Large intestine (tissue), 12 donors: Measurements from ENCODE around the gene HMX2. TPM values are rescaled to one million over a fixed set of nuclear protein-coding genes. Genes with fewer than 3 reads are reported as not detected.
A peak's percentile ranks its signal among the peaks of the same experiment; 100 is the strongest.

Experiments
- DNase-seq, 2 donors: peaks; one replicate each; pipeline versions ENCODE4 v3.0.0 to v3.0.0-alpha.2; 2013
- H3K27ac ChIP-seq: one replicate; pipeline ENCODE4 v1.5.1; 2013; ENCODE audit warnings: low read length
- H3K27me3 ChIP-seq: 2 replicates; pipeline ENCODE4 v1.6.1; 2013; ENCODE audit warnings: low read length; ENCODE audit not compliant: control insufficient read depth, insufficient read depth
- H3K36me3 ChIP-seq: 2 replicates; pipeline ENCODE4 v1.6.1; 2013; ENCODE audit warnings: low read length; ENCODE audit not compliant: control insufficient read depth, insufficient read depth
- H3K4me1 ChIP-seq: one replicate; pipeline ENCODE4 v1.6.1; 2013; ENCODE audit warnings: low read length; ENCODE audit not compliant: control insufficient read depth, insufficient read depth
- H3K4me3 ChIP-seq: one replicate; pipeline ENCODE4 v1.5.1; 2013; ENCODE audit warnings: low read length
- H3K9me3 ChIP-seq: one replicate; pipeline ENCODE4 v1.6.1; 2013; ENCODE audit warnings: mild to moderate bottlenecking, low read depth, low read length, moderate library complexity; ENCODE audit not compliant: control insufficient read depth
- WGBS: methylation state at CpG from one replicate; pipeline ENCODE4 v1.1.5; 2013; ENCODE audit warnings: low lambda C conversion rate; ENCODE audit not compliant: insufficient coverage; 5-methylcytosine and 5-hydroxymethylcytosine counted together
- long read RNA-seq, 11 donors: transcript quantifications; one replicate each; lab custom pipeline, GENCODE V29; 2026
- polyA plus RNA-seq: library from polyadenylated mRNA; unstranded; fragments of 120-200 nt; gene quantifications from one replicate; pipeline ENCODE4 v1.2.1, GENCODE V29; 2013

Gene HMX2, protein sequence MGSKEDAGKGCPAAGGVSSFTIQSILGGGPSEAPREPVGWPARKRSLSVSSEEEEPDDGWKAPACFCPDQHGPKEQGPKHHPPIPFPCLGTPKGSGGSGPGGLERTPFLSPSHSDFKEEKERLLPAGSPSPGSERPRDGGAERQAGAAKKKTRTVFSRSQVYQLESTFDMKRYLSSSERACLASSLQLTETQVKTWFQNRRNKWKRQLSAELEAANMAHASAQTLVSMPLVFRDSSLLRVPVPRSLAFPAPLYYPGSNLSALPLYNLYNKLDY
- polyA plus RNA-seq, result 1.1 TPM
- long read RNA-seq, donor 1, result 0 reads
- long read RNA-seq, donor 2, partial matches to known transcripts, result 0 of 2 reads
- long read RNA-seq, donor 2, other reads (novel, unspliced or antisense), result 0 of 2 reads
- long read RNA-seq, donor 3, result 0 reads
- long read RNA-seq, donor 4, result 0 reads
- long read RNA-seq, donor 5, result 0 reads
- long read RNA-seq, donor 6, result 0 reads
- long read RNA-seq, donor 7, partial matches to known transcripts, result 0 of 1 reads
- long read RNA-seq, donor 7, other reads (novel, unspliced or antisense), result 0 of 1 reads
- long read RNA-seq, donor 8, result 0 reads
- long read RNA-seq, donor 9, partial matches to known transcripts, result 0 of 3 reads
- long read RNA-seq, donor 9, other reads (novel, unspliced or antisense), result 0 of 3 reads
- long read RNA-seq, donor 10, partial matches to known transcripts, result 0 of 1 reads
- long read RNA-seq, donor 10, other reads (novel, unspliced or antisense), result 0 of 1 reads
- long read RNA-seq, donor 11, result 0 reads

DNA sequence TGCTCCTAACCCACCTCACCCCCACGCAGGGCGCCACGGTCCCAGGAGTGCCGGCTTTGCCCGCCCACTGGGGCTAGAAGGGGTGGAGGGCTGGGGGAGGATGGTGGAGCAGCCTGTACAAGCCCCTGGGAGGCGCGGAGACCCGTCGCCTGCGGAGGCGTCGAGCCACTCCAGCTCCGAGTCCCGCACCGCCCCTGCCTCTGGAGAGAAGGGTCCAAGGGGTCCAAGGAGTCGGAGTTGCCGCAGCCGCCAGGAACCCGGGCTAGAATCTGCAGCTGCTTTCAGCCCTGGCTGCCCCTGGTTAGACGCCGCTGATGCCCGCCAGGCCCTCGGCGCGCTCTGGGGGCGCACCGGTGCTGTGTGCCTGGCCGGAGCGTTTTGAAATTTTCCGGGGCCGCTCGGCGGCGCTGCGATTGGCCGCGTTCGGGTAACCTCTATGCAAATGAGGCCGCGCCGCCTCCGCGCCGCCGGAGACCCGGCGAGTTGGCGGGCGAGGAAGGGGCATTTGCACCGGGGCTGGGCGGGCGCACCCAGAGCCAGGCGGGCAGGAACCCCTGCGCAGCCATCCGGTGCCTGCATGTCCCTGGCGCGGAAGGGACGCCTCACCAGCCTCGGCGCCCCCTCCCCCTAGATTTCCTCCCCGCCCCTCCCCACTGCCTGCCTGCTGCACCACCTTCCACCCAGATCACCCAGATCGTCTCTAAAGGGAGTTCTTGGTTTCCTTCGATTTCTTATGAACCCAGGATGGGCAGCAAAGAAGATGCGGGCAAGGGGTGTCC, at the start of gene HMX2:
HMX2 (plus strand) TSS at position 502 of the 779 bp plus-strand sequence; CDS start at position 745, 243 bp downstream.
- Histone ChIP-seq H3K27ac (no peak within 1 kb of the TSS), H3K4me1 (peaks cover 10% of the 10 kb centered on the region), H3K4me3 (peak within 1 kb of the TSS; percentile 4), H3K27me3 (peaks cover 100% of the 10 kb centered on the region), H3K9me3 (peaks cover 14% of the 10 kb centered on the region), H3K36me3 (no peaks in the 10 kb centered on the region)
- DNase-seq, result no peak
- no CpG with 5 or more reads among the region's 64 CpGs for WGBS

GRCh38 chr10:123100030-123100762, 47.7 kb upstream of the HMX2 start:
- Histone ChIP-seq H3K4me3 (no peak overlapping the region), H3K9me3 (no peaks in the 10 kb centered on the region), H3K4me1 (no peaks in the 10 kb centered on the region), H3K27ac (no peak overlapping the region), H3K36me3 (no peaks in the 10 kb centered on the region), H3K27me3 (peaks cover 3% of the 10 kb centered on the region)
- WGBS, result no CpG with 5 or more reads among the region's 7 CpGs
- no peak for DNase-seq

DNA sequence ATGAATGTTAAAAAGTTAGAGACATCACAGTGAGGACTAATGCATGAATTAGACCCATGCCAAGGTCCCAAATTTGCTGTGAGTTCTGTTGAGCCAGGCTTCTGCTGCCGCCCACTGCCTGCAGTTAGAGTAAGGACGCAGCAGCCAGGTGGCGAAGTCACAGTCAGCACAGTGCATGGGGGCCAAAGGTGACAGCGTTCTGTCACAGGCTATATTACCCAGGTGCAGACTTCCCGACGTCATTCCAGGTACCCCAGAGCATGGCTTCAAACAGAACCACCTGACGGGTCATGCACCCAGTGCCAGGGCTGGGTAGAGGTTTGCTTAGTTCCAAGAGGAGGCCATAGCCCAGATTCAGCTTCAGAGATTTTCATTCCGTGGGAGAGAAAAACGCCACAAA, 46.1 kb upstream of the HMX2 start:
- no peaks in the 10 kb centered on the region for H3K36me3 ChIP-seq
- H3K27ac ChIP-seq, result no peak overlapping the region
- H3K4me3 ChIP-seq, result no peak overlapping the region
- no peaks in the 10 kb centered on the region for H3K9me3 ChIP-seq
- peaks cover 2% of the 10 kb centered on the region for H3K27me3 ChIP-seq
- no peaks in the 10 kb centered on the region for H3K4me1 ChIP-seq
- WGBS, result no CpG with 5 or more reads among the region's 9 CpGs
- DNase-seq, result peak in 1 of 2 donors; percentile 53

DNA sequence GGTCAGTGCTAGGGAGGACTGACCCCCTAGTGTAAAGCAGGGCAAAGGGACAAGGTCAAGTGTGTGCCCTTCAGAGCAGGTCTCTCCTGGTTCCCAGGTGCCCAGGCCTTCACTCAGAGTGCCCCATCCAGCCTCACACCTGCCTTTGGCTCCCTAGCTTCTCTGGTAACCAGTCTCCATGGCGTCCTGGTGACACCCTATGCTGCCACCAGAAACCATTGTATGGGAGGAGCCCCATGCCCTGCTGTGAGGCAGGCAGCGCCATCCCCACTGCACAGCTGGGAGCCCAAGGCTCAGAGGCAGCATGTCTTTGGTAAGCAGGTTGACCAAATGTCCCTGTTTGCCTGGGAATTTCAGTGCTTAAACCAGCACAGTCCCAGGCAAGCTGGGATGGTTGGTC, 45.3 kb upstream of the HMX2 start:
- Histone ChIP-seq H3K27me3 (peaks cover 2% of the 10 kb centered on the region), H3K9me3 (no peaks in the 10 kb centered on the region), H3K4me1 (no peaks in the 10 kb centered on the region), H3K36me3 (no peaks in the 10 kb centered on the region), H3K4me3 (no peak overlapping the region), H3K27ac (no peak overlapping the region)
- no peak for DNase-seq
- WGBS, result no CpG with 5 or more reads among the region's 2 CpGs

DNA sequence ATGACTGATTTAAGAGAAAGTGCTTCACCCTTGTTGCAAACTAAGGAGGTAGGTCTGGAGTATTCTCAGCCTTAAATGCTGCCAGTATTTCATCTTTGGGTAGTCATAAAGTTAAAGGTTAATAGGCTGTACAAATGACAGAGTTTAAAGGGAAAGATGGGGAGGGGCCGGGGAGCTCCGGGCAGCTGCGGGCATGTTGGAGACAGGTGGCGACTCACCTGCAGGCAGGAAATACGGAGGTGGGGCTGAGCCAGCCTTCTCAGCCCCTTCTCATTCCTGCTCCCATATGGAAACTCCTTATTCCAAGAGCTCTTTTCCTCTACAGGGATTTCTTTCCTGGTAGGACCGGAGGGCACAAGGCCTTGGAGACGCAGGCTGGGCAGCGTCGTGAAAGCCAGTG, 44.0 kb upstream of the HMX2 start:
- Histone ChIP-seq H3K4me1 (no peaks in the 10 kb centered on the region), H3K36me3 (no peaks in the 10 kb centered on the region), H3K9me3 (no peaks in the 10 kb centered on the region), H3K27ac (no peak overlapping the region), H3K4me3 (no peak overlapping the region), H3K27me3 (peaks cover 2% of the 10 kb centered on the region)
- no CpG with 5 or more reads among the region's 9 CpGs for WGBS
- peak in 1 of 2 donors; percentile 17 for DNase-seq

- DNase-seq, result no peak
- H3K4me3 ChIP-seq, result no peak overlapping the region
- WGBS, result no CpG with 5 or more reads among the region's 7 CpGs
- no peak overlapping the region for H3K27ac ChIP-seq
- no peaks in the 10 kb centered on the region for H3K36me3 ChIP-seq
- no peaks in the 10 kb centered on the region for H3K4me1 ChIP-seq
- no peaks in the 10 kb centered on the region for H3K9me3 ChIP-seq
- peaks cover 6% of the 10 kb centered on the region for H3K27me3 ChIP-seq
Measured at GRCh38 chr10:123109466-123109865, 38.5 kb upstream of the HMX2 start.

GRCh38 chr10:123117644-123118417, 30.1 kb upstream of the HMX2 start:
- peaks cover 40% of the 10 kb centered on the region for H3K27me3 ChIP-seq
- no CpG with 5 or more reads among the region's 26 CpGs for WGBS
- no peaks in the 10 kb centered on the region for H3K4me1 ChIP-seq
- H3K27ac ChIP-seq, result no peak overlapping the region
- H3K4me3 ChIP-seq, result no peak overlapping the region
- H3K36me3 ChIP-seq, result no peaks in the 10 kb centered on the region
- H3K9me3 ChIP-seq, result no peaks in the 10 kb centered on the region
- DNase-seq, result no peak

GRCh38 chr10:123119081-123119480, 28.9 kb upstream of the HMX2 start:
- no peaks in the 10 kb centered on the region for H3K36me3 ChIP-seq
- no peak overlapping the region for H3K4me3 ChIP-seq
- H3K27ac ChIP-seq, result no peak overlapping the region
- no peaks in the 10 kb centered on the region for H3K4me1 ChIP-seq
- DNase-seq, result no peak
- H3K9me3 ChIP-seq, result no peaks in the 10 kb centered on the region
- WGBS, result no CpG with 5 or more reads among the region's 8 CpGs
- peaks cover 44% of the 10 kb centered on the region for H3K27me3 ChIP-seq

DNA sequence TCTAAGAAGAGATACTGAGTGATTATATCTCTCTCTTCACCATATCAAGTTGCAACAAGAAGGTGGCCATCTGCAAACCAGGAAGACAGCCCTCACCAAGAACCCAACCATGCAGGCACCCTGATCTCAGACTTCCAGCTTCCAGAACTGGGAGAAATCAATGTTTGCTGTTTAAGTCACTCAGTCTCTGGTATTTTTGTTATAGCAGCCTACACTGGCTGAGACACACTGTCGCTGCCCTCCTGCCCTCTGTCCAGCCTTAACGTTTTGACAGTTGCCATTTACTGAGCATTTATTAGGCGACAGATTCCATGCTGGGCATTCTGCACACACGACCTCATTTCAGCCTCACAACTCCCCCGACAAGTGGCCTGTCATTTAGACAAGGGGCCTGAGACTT, 21.7 kb upstream of the HMX2 start:
- Histone ChIP-seq H3K36me3 (no peaks in the 10 kb centered on the region), H3K27ac (no peak overlapping the region), H3K4me1 (no peaks in the 10 kb centered on the region), H3K27me3 (peaks cover 69% of the 10 kb centered on the region), H3K4me3 (no peak overlapping the region), H3K9me3 (no peaks in the 10 kb centered on the region)
- DNase-seq, result no peak
- no CpG with 5 or more reads among the region's 5 CpGs for WGBS
